Vagina (tissue), 2 donors: Measurements from ENCODE around the gene GJC1. TPM values are rescaled to one million over a fixed set of nuclear protein-coding genes. Genes with fewer than 3 reads are reported as not detected.

ENCODE experiments used
- DNase-seq, 2 donors: peaks; one replicate each; pipeline ENCODE4 v3.0.0-alpha.2; 2017; ENCODE audit errors: extremely low spot score in 2 of 2
- H3K27ac ChIP-seq: fragments of 200-600 bp; sonication (generic); one replicate; pipeline ENCODE4 v1.5.1; 2019
- H3K27me3 ChIP-seq: fragments of 200-600 bp; sonication (generic); one replicate; pipeline ENCODE4 v1.5.1; 2019
- H3K36me3 ChIP-seq, 2 donors: fragments of 200-600 bp; sonication (generic); one replicate each; pipeline ENCODE4 v1.5.1; 2017 to 2019
- H3K4me1 ChIP-seq: fragments of 200-600 bp; sonication (generic); one replicate; pipeline ENCODE4 v1.5.1; 2019
- H3K4me3 ChIP-seq, 2 donors: fragments of 200-600 bp; sonication (generic); 1 replicate in 1 of 2; 2 replicates in 1 of 2; pipeline ENCODE4 v1.5.1; 2016 to 2019
- H3K9me3 ChIP-seq: fragments of 200-600 bp; sonication (generic); one replicate; pipeline ENCODE4 v1.5.1; 2019
- POLR2A ChIP-seq, 2 donors: fragments of 450-650 bp; IDR thresholded peaks; one replicate each; pipeline ENCODE4 v1.6.1; 2017; ENCODE audit warnings: antibody characterized with exemption in 2 of 2, mild to moderate bottlenecking in 2 of 2, moderate library complexity in 2 of 2
- POLR2AphosphoS5 ChIP-seq, 2 donors: sonication (generic); formaldehyde crosslinking; IDR thresholded peaks; one replicate each; pipeline ENCODE4 v1.9.0; 2017; ENCODE audit warnings: antibody characterized with exemption in 2 of 2, mild to moderate bottlenecking in 2 of 2, low read depth in 1 of 2; ENCODE audit not compliant: insufficient read depth in 1 of 2
- intact Hi-C: fragments of 100-400 bp; cut with DNase I; formaldehyde crosslinking; loops from one replicate; pipeline ENCODE4 v1.15.1; 2023
- total RNA-seq: library from RNA; depleted of rRNA; stranded (reverse); fragments of >200 nt; gene quantifications from one replicate; pipeline ENCODE4 v1.2.3, GENCODE V29; 2016
- TF ChIP-seq, protein P1 (sequence below), 3 experiments: fragments of 450-650 bp in 2 of 3; fragments of 200-600 bp in 1 of 3; sonication (generic) in 1 of 3; IDR thresholded peaks; one replicate each; pipeline ENCODE4 v1.5.1; 2017 to 2019; ENCODE audit warnings: antibody characterized with exemption in 3 of 3, mild to moderate bottlenecking in 2 of 3, moderate library complexity in 2 of 3

Gene GJC1
- total RNA-seq, 1 donor from 2014 or later, result 10.1 TPM

DNA sequence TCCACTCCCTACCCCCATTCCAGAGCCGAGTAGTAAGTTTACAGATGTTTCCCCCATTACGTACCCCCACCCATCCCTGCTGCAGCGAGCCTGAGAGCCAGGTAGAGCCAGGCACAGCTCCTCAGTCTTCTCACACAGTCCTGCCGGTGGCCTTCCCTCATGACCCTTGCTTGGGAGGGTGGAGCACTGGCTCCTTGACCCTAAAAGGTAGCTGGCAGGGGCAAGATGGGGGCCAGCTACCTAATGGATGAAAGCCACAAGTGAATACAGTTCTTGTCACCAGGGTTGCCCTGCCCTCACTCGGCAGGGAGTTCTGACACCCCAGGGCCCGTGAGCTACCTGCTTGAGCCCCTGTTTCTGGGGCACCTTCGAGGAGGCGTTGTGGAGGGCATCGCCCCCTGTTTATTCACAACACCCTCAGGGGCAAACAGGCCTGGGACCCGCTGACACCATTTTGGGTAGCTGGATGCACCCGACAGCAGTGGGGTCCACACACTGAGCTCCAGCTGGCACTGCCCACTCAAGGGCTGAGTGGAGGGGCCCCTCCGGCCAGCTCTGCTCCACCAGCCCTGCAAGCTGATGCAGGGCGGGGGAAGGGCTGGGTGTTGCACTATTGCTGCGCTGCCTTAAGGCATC lies 49.1 kb downstream of the GJC1 start:
- H3K4me3 ChIP-seq, result no peak overlapping the region
- TF ChIP-seq POLR2AphosphoS5 (IDR thresholded peaks at IDR 0.05; ENCODE audit: insufficient read depth in 1 of 2, low read depth in 1 of 2), result no peak
- TF ChIP-seq POLR2A (IDR thresholded peaks at IDR 0.05), result no peak
- TF ChIP-seq, protein P1, sequence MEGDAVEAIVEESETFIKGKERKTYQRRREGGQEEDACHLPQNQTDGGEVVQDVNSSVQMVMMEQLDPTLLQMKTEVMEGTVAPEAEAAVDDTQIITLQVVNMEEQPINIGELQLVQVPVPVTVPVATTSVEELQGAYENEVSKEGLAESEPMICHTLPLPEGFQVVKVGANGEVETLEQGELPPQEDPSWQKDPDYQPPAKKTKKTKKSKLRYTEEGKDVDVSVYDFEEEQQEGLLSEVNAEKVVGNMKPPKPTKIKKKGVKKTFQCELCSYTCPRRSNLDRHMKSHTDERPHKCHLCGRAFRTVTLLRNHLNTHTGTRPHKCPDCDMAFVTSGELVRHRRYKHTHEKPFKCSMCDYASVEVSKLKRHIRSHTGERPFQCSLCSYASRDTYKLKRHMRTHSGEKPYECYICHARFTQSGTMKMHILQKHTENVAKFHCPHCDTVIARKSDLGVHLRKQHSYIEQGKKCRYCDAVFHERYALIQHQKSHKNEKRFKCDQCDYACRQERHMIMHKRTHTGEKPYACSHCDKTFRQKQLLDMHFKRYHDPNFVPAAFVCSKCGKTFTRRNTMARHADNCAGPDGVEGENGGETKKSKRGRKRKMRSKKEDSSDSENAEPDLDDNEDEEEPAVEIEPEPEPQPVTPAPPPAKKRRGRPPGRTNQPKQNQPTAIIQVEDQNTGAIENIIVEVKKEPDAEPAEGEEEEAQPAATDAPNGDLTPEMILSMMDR (IDR thresholded peaks at IDR 0.05), result no peak
- H3K36me3 ChIP-seq, result no peaks in the 10 kb centered on the region
- H3K9me3 ChIP-seq, result no peaks in the 10 kb centered on the region
- intact Hi-C loops, result no loop called here
- H3K27ac ChIP-seq, result peak overlapping the region; percentile 72
- H3K27me3 ChIP-seq, result no peaks in the 10 kb centered on the region
- H3K4me1 ChIP-seq, result peaks cover 26% of the 10 kb centered on the region
- DNase-seq, result no peak

DNA sequence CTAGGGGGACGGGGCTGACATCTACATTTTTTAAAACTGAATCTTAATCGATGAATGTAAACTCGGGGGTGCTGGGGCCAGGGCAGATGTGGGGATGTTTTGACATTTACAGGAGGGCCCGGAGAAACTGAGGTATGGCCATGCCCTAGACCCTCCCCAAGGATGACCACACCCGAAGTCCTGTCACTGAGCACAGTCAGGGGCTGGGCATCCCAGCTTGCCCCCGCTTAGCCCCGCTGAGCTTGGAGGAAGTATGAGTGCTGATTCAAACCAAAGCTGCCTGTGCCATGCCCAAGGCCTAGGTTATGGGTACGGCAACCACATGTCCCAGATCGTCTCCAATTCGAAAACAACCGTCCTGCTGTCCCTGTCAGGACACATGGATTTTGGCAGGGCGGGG lies 49.9 kb downstream of the GJC1 start:
- TF ChIP-seq POLR2A (IDR thresholded peaks at IDR 0.05), result no peak
- TF ChIP-seq, protein P1 (IDR thresholded peaks at IDR 0.05), result no peak
- TF ChIP-seq POLR2AphosphoS5 (IDR thresholded peaks at IDR 0.05; ENCODE audit: insufficient read depth in 1 of 2, low read depth in 1 of 2), result no peak
- no peak overlapping the region for H3K4me3 ChIP-seq
- intact Hi-C loops, result no loop called here
- H3K4me1 ChIP-seq, result peaks cover 31% of the 10 kb centered on the region
- no peaks in the 10 kb centered on the region for H3K27me3 ChIP-seq
- no peaks in the 10 kb centered on the region for H3K9me3 ChIP-seq
- no peak for DNase-seq
- peak overlapping the region; percentile 51 for H3K27ac ChIP-seq
- H3K36me3 ChIP-seq, result no peaks in the 10 kb centered on the region

DNA sequence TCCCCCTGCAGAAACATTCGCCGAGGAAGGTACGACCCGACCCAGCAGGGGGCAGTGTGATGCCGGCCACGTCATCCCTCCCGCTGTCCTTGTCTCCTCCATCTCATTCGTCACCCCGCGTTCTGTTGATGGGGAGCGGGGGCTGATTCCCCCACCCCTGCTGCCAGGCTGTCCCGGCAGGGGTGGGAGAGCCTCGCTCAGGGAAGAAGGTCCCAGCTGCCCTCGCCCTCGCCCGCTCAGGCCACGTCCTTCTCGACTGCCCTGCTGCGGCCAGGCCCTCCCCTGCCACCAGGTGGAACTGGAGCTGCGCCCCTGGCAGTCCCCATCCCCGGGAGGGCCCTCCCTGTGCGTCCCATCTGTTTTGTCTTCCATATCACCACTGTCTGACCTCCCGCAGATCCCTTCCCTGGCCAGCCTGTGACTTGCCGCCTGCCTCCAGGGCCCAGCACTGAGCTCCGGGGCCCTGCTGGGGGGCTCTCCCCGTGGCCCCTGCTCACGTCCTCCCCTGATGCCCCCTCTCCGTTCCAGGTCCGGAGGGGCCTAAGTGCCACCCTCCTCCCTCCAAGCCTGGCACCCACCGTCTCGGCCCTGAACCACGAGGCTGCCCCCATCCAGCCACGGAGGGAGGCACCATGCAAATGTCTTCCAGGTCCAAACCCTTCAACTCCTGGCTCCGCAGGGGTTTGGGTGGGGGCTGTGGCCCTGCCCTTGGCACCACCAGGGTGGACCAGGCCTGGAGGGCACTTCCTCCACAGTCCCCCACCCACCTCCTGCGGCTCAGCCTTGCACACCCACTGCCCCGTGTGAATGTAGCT lies 50.7 kb downstream of the GJC1 start:
- intact Hi-C loops, result loop anchor here (5.0 kb wide), 2 partner anchors 88 to 243 kb away; no protein-coding TSS in a partner anchor
- TF ChIP-seq POLR2A (IDR thresholded peaks at IDR 0.05) (no peak), POLR2AphosphoS5 (IDR thresholded peaks at IDR 0.05; ENCODE audit: insufficient read depth in 1 of 2, low read depth in 1 of 2) (peak; percentile 46 to 66)
- TF ChIP-seq, protein P1 (IDR thresholded peaks at IDR 0.05), result peak; percentile 44 to 86 (median 73)
- peaks cover 33% of the 10 kb centered on the region for H3K4me1 ChIP-seq
- peak overlapping the region; percentile 51 for H3K27ac ChIP-seq
- H3K36me3 ChIP-seq, result no peaks in the 10 kb centered on the region
- H3K27me3 ChIP-seq, result no peaks in the 10 kb centered on the region
- no peaks in the 10 kb centered on the region for H3K9me3 ChIP-seq
- DNase-seq, result no peak
- H3K4me3 ChIP-seq, result peak overlapping the region; percentile 20 to 48

DNA sequence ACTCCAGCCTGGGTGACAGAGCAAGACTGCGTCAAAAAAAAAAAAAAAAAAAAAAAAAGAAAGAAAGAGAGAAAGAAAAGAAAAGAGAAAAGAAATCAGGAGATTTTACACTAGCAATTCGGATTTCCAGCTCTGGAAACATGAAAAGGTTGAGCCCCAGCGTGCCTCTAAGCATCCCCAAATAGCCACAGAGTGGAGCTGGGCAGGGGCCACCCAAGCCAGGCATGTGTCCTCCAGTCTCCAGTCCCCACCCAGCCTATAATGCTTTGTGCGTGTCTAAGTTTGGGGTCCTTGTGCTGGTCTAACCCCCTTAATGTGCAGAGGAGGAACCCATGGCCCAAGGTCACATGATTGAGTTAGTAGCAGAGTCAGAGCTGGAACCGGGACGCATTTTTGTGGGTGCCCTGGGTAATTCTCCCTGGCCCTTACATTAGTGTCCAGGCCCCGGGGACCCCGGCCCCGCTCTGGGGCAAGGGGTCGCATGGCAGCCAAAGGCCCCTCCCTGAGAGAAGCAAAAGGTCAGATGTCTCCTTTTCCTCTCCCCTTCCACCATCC lies 51.4 kb downstream of the GJC1 start:
- Histone ChIP-seq H3K27ac (peak overlapping the region; percentile 21), H3K4me3 (peak overlapping the region; percentile 20 to 48), H3K4me1 (peaks cover 33% of the 10 kb centered on the region), H3K27me3 (no peaks in the 10 kb centered on the region), H3K9me3 (no peaks in the 10 kb centered on the region), H3K36me3 (no peaks in the 10 kb centered on the region)
- DNase-seq, result no peak
- intact Hi-C loops, result loop anchor here (5.0 kb wide), 2 partner anchors 89 to 244 kb away; no protein-coding TSS in a partner anchor
- TF ChIP-seq, protein P1 (IDR thresholded peaks at IDR 0.05), result no peak
- TF ChIP-seq POLR2AphosphoS5 (IDR thresholded peaks at IDR 0.05; ENCODE audit: insufficient read depth in 1 of 2, low read depth in 1 of 2) (no peak), POLR2A (IDR thresholded peaks at IDR 0.05) (no peak)
